Central memory CD4-positive, alpha-beta T cell (primary cell): Measurements from ENCODE around the gene CRACR2A.

Source experiments
- DNase-seq: peaks from one replicate; pipeline ENCODE4 v3.0.0; 2022

The CRACR2A gene

DNA sequence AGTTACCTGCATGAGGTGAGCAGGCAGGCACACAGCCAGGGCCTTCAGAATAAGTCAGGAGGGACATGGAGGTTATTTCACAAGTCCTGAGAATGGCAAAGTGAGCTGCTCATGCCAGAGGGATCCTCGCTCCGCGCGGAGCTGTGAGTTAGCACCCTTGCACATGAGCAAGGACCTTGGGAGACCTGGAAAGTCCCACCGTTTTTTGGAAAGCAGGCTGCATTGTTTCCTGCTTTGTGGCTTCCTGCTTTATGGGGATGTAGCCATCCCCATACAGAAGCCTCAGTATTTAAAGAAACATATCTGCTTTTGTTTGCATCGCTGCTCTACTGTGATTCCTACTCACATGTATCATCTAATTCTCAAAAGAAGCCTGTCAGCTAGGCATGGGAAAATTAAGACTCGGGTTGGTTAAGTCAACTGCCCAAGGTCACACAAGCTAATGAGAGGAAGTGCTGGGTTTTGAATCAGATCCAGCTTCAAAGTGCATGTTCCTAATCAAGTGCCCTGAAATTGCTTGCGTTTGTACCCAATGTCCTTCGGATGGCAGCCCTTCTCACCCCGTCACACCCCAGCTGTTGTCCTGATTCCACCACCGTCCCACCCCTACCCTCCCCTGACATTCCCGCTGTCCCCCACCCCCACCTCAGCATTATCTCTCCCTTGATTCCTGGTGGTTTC, 106.2 kb downstream of the CRACR2A start:
- no peak for DNase-seq

DNA sequence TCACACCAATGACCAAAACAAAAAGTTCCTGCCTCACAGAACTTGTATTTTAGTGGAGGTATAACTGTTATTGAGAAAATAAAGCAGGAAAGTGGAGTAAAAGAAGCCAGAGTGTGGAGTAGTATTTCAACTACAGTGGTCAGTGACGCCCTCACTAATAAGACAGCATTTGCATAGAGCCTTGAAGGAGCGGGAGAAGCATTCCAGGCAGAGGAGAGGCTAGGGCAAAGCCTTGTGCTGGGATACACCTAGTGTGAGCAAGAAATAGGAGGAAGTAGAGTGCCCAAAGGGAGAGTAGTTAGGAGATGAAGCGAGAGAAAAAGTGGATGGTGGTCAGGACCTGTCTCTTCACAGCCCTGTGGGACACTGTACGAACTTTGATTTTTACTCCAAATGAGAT, 107.8 kb downstream of the CRACR2A start:
- no peak for DNase-seq

DNA sequence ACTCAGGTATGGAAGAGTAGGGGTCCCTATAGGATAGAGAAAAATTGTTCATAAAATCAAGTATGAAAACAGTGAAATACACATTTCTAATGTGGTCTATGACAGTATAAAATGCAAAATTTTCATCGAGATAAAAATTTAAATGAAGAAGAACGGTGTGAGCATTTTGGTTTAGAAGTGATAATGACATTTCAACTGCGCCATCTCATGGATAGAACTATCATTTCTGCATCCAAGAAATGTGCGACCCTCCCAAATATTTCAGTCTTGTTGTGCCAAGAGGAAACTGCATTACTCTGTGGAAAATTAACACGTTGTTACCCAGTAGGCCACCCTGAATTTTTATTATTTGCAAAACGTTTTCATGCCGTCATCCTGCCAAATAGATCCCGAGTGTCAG, 108.8 kb downstream of the CRACR2A start:
- DNase-seq = no peak

DNA sequence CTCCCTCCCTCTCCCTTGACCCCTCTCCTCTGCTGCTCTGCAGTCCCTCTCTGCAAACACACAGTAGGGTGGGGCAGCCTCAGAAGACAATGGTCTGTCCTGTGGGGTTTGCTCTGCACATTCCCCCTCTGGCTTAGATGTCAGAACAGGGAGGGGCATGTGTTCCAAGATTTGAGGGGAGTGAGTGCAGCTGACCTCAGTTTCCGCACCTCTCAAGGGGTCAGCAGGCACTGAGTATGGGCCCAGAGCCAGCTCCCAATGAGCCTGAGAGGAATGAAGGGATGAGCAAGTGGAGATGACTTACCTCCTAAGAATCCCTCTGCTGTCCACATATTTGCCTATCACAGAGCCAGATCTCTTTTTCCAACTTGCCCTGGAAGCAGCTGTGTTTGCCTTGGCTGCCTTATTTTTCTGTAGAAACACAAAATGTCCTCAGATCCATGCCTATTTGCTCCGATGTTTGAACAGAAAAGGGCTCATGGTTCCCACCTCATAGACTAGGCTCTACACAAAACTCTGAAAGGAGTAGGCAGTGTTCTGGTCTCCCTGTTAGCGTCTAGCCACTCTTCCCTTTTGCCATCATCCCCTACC, 111.4 kb downstream of the CRACR2A start:
- DNase-seq = no peak

DNA sequence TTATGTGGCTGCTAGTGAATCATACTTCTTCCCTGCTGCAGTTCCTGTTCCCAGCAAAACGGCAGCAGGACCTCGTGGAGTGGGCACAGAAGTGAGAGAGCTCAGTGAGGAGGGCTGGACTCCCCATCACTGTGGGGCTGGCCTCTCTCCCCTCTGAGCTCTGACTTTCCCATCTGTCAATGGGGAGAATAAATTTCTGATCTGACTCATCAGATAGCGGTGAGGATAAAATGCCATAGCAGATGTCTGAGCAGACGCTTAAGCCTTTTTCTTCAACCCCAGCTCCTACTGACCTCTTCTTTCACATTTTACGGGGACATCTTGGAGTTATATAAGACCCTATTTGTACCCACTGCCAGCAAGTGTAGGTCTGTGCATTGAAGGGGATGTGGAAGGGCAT, 116.6 kb downstream of the CRACR2A start:
- DNase-seq = no peak

DNA sequence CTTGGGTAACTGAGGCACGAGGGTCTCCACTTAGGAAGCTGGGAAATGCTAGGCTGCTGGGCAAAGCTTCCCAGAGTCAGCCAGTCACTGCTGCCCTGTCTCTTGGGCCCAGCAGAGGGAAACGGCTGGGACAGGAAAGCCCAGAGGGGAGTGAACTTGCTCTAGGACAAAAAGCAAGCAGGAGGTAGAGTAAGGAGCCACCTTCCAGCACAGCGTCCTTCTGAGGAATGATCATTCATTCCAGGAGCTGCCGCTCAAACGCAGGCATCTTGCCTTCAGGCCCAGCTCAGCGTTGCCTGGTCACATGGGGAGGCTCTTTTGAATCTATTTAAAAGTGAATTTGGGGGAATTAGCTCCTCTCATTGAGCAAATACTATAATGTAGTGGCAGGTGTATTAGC, 118.6 kb downstream of the CRACR2A start:
- no peak for DNase-seq

DNA sequence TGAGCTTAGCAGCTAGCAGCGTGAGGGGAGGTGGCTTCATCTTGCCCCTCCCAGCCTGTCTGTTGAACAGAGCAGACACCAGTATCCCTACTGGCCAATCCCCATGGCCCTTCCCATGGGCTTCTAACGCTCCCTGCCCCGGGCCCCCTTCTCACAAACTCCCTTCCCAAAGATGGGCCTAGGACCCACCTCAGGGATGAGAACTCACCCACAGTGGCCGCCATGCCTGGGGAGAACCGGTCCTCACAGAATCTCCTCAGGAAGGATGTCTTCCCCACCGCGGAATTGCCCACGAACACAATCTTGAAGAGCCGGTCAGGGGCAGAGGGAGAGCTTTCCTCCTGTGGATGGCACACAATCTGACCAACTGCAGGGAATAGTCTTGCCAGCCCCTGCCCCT, 119.5 kb downstream of the CRACR2A start:
- no peak for DNase-seq

DNA sequence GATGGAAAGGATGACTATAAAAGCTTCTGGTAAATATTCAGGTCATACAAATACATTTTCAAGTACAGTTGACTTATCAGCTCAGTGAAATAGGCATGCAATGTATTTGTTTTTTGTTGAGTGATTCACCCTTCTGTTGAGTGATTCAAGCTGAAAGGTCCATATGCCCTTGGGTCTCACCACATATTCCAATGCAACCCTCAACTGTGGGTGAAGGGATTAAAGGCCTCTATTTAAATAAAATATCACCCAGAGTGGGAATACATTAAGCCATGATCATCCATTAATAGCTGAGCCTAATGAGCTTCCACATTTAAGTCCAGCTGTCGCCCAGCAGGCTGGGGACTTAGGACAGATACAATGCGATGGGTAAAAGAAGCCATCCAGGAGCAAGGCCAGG, 120.2 kb downstream of the CRACR2A start:
- no peak for DNase-seq

DNA sequence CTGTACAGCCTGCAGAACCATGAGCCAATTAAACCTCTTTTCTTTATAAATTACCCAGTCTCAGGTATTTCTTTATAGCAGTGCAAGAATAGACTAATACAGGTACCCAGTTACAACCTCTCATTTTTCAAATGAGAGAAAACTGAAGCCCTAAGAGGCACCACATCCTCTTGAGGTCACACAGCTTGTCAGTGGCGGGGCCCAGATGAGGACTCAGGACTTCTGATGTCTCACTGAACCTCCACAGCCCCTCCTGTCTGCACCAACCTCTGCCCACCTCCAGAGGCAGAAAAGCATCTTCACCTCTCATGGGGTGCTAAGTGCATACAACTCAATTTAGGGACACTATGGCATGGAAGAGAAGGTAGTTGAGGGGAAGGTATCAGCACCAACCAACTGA, 120.7 kb downstream of the CRACR2A start:
- no peak for DNase-seq

DNA sequence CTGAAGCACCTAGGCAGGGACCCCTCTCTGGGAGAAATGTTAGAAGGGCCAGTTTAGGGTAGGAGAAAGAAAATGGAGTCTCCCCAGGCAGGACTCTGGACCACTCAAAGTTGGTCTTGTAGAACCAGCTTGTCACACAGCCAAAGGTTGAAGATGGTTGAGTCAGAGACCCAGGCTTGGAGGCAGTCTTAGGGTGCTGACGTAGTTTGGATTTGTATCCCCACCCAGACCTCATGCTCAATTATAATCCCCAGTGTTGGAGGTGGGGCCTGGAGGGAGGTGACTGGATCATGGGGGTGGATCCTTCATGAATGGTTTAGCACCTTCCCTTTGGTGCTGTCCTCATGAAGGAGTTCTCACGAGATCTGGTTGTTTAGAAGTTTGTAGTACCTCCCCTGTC, 121.2 kb downstream of the CRACR2A start:
- DNase-seq = no peak

DNA sequence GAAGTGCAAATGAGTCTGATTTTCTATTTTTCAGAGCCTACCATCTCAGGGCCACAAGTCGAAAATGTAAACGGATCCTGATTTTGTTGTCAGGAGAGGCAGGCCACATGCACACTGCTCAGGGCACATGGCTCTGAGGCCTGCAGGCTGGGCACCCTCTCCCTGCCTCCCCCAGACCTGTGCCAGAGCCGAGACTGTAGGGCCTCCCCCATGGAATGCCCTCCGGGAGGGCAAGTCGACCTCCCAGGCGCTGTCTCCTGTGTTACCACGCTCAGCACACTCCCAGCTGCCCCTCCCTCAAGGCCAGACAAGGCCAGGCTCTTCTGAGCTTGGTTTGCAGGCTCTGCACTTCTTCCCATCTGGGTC, 121.7 kb downstream of the CRACR2A start:
- no peak for DNase-seq

DNA sequence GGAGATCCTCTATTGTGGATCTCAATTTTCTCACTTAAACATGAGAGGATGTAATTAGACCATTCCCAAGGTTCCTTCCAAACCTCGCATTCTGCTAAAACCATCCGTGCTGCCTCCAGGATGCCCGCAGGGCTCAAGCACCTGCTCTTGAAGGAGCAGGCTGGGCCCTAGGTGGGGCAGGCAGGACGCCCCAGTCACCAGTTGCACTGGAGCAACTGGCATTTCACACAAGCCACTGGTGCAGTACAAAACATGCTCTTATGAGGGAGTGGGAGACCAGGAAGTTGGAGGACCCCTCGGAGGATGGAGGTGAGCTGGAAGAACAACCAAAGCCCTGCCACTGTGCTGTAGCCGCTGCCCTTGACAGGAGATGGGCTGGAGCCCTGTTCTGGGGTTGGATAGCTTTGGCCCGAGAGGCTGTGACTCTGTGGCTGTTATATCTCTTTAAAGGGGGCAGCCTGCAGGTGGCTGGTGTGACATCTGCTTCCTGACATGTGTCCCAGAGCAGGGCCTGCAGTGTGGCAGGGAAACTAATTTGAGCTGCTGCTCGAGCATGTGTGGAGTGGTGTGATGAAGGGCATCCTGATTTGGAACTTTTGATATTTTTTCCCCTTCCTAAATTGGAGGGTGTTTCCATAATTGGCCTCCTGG, 122.2 kb downstream of the CRACR2A start:
- no peak for DNase-seq

DNA sequence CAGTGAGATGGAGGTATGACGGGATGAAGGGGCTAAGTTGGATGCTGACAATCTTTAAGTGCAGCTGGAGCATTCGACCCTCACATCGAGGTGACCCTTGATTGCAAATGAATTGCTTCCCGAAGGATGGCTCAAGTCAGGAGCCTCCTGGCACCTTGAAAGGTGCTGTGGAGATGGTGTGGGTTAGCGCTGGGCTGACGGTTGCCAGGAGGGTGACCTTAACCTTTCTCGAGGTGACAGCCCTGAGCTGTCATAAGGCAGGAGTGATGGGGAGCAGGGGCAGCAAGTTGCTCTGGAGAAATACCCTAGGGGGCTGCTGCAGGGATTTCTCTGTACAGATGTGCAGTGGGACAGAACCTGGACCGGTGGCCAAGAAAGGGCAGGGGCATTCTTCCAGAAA, 122.8 kb downstream of the CRACR2A start:
- no peak for DNase-seq

DNA sequence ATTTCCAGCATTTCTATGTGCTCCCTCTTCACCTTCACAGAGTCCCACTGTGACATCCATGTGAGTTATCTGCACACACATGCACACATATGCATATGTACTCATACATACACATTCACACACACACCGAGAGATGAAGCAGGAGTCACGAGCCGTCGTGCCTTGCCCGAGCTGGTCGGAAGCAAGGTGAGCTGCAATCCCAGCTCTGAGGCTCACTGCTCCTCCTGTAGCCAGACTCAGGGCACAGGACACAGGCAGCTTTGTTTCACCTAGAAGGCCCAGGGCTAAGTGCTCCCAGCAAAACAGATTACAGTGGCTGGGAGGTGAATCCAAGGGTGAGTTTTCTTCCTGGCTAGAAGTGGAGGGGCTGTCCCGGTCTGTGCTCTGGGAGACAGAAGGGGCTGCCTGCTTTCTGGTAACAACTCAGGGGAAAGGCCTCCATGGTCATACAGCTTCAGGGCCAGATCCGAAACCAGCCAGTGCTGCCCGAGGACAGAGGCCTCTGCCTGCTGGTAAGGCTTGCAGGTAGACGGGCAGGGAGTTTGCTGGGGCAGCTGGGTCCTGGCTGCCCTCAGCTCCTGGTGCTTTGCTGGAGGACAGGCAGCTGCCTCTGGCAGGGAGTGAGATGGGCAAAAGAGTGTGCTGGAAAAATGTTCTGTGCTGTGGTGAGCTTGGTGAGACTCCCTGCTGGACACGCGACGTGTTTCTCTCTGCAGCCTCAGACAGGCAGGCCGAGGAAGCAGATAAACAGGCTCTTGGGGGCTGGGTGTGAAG, 123.7 kb downstream of the CRACR2A start:
- DNase-seq = no peak

DNA sequence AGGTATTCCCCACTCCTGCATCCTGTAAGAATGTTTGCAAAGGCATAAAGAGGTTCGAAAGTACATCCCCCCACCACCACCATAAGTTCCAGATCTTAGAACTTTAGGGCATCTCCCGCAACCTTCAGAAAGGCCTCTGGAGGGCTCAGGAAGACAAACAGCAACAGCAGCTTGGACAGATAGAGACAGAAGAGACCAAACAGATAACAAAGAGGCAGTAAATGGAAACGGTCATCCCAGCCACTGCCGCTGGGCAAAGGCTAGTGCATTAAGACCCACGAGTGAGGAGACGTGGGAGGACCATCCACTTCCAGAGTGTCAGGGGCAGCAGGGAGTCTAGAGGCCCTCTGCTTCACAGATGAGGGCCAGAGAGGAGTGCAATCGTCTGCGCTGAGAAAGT, 124.3 kb downstream of the CRACR2A start:
- DNase-seq = no peak

DNA sequence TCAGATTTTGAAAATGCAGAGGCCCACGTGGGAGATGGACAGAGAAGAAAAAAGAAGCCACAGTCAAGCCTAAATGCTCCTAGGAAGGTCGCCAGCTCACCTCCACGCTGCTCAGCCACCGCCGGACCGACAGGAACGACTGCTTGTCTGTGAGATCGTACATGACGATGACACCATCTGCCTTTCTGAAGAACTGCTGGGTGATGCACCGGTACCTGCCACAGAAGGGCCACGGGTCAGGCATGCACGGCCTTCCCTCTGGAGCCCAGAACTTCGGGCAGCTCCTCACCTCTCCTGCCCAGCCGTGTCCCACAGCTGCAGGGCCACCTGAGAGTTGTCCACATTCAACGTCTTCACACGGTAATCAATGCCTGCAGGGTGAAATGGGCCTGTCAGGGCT, 125.6 kb downstream of the CRACR2A start:
- DNase-seq = no peak

DNA sequence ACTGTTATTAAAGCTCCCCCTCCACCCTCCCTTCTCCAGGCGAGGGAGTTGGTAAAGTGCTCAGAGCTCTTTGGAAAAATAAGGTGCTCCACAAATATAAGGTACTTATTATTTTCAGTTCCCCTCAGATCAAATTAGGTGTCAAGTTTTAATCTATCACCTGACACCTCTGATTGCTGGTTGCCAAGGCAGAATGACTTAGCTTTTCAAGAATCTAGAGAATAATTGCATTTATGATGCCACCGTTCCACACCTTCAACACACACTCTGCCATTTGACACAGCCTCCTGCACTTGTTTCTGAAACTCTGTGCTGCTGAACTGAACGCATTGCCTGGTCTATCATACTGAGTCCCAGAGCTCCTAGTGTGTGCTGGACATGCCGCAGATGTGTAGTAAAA, 128.6 kb downstream of the CRACR2A start:
- no peak for DNase-seq

DNA sequence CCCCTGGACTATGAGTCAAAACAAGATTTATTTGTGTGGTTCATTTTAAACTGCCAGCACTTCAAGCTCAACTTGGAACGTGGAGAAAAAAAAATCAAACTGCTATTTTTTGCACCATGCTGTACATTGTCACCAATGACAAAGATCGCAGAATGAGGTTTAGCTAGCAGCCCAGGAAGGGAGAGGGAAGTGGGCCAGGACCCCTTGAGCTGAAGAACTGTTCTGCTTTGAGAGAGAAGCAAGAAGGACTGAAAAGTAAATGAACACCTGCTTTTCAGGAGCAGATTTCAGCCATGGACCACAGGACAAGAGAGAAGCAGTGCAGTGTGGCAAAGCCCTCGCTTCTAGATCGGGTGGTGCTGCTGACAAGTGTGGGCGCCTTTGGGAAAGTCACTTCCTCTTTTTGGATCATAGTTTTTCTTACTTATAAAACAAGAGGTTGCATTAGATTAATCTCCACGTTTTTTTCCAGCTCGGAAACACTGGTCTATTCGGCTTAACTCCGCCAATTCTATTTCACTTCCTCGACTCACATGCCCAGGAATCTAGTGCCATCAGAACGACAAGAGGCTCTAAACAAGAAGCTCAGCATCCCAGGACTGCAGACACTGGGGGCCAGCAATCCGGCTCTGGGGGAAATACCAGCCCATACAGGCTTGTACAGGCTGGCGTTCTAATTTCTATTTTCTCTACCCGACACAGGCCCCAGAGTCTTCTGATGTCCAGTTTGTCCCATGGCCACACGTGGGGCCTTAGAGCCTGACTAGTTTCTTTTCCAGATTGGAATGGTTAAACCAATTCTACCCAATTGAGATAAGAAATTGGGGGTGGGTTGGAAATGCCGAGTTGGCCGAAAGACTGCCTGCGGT, 129.9 kb downstream of the CRACR2A start:
- DNase-seq = no peak

DNA sequence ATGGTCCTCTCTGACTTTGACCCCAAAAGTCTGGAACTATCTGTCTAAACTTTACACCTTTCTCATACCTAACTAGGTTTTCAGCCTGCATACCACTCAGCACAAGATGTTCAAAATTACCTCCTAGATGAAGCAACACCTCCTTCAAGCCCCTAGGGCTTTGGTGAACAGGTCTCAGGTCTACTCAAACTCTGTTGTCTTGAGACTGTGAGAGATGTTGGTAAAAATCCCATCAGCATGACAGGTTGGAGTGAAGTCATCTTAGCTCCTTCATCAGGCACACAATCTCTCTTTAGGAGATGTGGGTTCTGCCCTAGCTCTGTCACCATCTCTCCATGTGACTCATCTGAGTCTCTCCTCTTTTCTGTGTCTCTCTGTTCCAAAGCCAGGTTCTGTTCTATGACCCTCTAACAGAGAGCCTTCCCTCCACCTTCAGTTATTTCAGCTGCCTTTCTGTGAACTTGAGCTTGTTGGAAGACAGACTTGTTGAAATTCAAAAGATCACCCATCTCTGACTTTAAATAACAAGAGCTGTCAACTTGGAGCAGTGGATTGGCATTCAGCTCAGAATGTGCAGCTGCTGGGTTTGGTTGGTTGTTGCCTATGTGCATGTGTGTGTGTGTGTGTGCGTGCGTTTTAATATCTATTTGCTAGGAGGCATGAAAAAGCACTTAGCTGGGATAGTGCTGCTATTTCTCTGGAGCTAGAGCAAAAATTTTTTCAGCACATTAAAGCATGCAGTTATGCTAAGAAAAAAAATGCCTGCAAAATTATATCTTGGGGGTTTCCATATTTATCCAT, 130.7 kb downstream of the CRACR2A start:
- no peak for DNase-seq

DNA sequence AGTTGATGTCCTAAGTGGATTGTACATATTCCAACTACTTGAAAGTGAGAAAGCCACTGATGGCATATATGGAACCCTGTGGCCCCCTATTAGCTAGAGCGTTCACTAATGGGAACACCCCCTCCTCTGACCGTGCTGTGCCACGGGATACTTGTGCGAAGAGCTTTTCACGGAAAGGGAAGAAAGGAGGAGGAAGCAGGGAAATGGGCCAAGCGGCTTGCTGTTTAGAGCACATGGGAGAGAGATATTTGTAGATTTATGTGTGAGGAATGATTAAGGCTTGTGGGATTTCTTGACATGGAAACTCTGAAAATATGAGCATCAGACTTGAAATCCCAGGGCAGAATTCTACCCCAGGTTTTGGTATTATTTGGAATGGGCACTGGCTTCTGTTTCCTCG, 132.1 kb downstream of the CRACR2A start:
- no peak for DNase-seq

DNA sequence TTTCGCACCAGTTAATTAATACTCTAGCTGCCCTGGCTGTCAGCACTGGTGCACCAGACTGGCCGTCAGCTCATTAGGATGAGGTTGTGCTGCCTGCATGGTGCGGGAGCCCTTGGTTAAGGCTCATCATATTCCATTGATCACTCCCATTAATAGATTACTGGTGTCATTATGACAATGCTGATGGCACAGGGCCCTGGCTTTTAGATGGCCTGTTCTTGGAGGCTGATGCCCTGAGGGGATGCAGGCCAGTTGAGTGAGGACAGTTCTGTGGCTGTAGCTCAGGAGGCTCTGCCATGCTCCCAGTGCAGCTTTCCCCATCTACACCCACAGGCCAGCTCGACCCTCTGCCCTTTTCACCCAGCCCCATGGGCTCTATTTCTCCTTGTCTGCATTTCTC, 135.3 kb downstream of the CRACR2A start:
- DNase-seq = no peak

DNA sequence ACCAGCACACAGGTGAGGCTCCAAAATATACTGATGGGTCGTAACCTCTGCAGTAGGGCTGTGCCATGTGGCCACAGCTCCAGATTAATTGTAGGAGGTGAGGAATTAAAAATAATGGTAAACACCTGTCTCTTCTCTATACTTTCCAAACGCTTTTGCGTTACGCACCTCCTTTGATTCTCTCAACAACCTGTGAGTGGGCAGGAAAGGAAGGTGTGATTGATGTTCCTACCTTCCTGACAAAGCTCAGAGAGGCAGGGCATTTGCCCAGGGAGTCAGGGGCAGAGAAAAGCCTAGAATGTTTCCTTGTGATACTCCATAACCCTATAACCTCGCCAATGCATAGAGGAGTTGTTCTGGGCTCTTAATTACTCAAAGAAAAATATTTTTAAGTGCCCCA, 137.0 kb downstream of the CRACR2A start:
- no peak for DNase-seq
